GM23338 (cell line): Measurements from ENCODE around the gene CFAP299. TPM values are rescaled to one million over a fixed set of nuclear protein-coding genes. Genes with fewer than 3 reads are reported as not detected.
A peak's percentile ranks its signal among the peaks of the same experiment; 100 is the strongest.

Source experiments
- ATAC-seq: fragments of 200-7000 bp; cut with Tn5 transposase; 3 replicates; pipeline ENCODE4 v1.9.1; 2020
- DNase-seq: peaks from one replicate; pipeline ENCODE4 v3.0.0-alpha.2; 2015; ENCODE audit warnings: low spot score
- H2AFZ ChIP-seq: fragments of 200-600 bp; sonication (generic); 2 replicates; pipeline ENCODE4 v1.8.0; 2016; ENCODE audit warnings: antibody characterized with exemption, mild to moderate bottlenecking, moderate library complexity
- H3F3A ChIP-seq: fragments of 200-600 bp; sonication (generic); replicated peaks from 2 replicates; pipeline ENCODE4 v1.8.0; 2017; ENCODE audit warnings: antibody characterized with exemption, mixed run types, low read depth
- H3K27ac ChIP-seq: fragments of 200-600 bp; sonication (generic); 2 replicates; pipeline ENCODE4 v1.6.1; 2016; ENCODE audit warnings: low read depth
- H3K27me3 ChIP-seq: fragments of 200-600 bp; sonication (generic); 2 replicates; pipeline ENCODE4 v1.8.0; 2016; ENCODE audit warnings: mild to moderate bottlenecking, mixed run types, moderate library complexity; ENCODE audit not compliant: insufficient read depth
- H3K36me3 ChIP-seq: fragments of 200-600 bp; sonication (generic); 2 replicates; pipeline ENCODE4 v1.8.0; 2016; ENCODE audit warnings: mild to moderate bottlenecking; ENCODE audit not compliant: insufficient read depth
- H3K4me1 ChIP-seq: fragments of 200-600 bp; sonication (generic); 2 replicates; pipeline ENCODE4 v1.8.0; 2016; ENCODE audit warnings: mild to moderate bottlenecking, moderate library complexity; ENCODE audit not compliant: insufficient read depth
- H3K4me2 ChIP-seq: fragments of 200-600 bp; sonication (generic); 2 replicates; pipeline ENCODE4 v1.7.1; 2017; ENCODE audit warnings: mixed run types
- H3K4me3 ChIP-seq: fragments of 200-600 bp; sonication (generic); 2 replicates; pipeline ENCODE4 v1.6.1; 2016; ENCODE audit warnings: mixed run types
- H3K79me2 ChIP-seq: fragments of 200-600 bp; sonication (generic); replicated peaks from 2 replicates; pipeline ENCODE4 v1.8.0; 2017; ENCODE audit warnings: mild to moderate bottlenecking; ENCODE audit not compliant: insufficient read depth
- H3K9me2 ChIP-seq: fragments of 200-600 bp; sonication (generic); 2 replicates; pipeline ENCODE4 v1.8.0; 2017; ENCODE audit not compliant: insufficient read depth
- H4K20me1 ChIP-seq: fragments of 200-600 bp; sonication (generic); replicated peaks from 2 replicates; pipeline ENCODE4 v1.8.0; 2017; ENCODE audit warnings: mild to moderate bottlenecking; ENCODE audit not compliant: insufficient read depth
- H3K27ac Mint-ChIP-seq: 2 replicates; pipeline ENCODE4 v1.8.0; 2020; ENCODE audit warnings: inconsistent platforms, mild to moderate bottlenecking, moderate library complexity, mixed read lengths
- H3K27me3 Mint-ChIP-seq: 3 replicates; pipeline ENCODE4 v1.8.0; 2022; ENCODE audit warnings: low read depth, mild to moderate bottlenecking, moderate library complexity, mixed read lengths, inconsistent platforms; ENCODE audit not compliant: insufficient read depth, poor library complexity
- H3K36me3 Mint-ChIP-seq: 3 replicates; pipeline ENCODE4 v1.8.0; 2021; ENCODE audit warnings: low read depth, mild to moderate bottlenecking, inconsistent platforms, moderate library complexity, mixed read lengths
- H3K4me1 Mint-ChIP-seq: 3 replicates; pipeline ENCODE4 v1.8.0; 2020; ENCODE audit warnings: mild to moderate bottlenecking, inconsistent platforms, mixed read lengths
- H3K4me3 Mint-ChIP-seq: 3 replicates; pipeline ENCODE4 v1.8.0; 2021; ENCODE audit warnings: moderate library complexity, mild to moderate bottlenecking, inconsistent platforms, mixed read lengths
- H3K9me3 Mint-ChIP-seq: 3 replicates; pipeline ENCODE4 v1.8.0; 2020; ENCODE audit warnings: moderate library complexity, mild to moderate bottlenecking, inconsistent platforms, mixed read lengths
- EZH2 ChIP-seq: fragments of 200-600 bp; sonication (generic); IDR thresholded peaks from one replicate; pipeline ENCODE4 v1.8.0; 2017; ENCODE audit warnings: antibody characterized with exemption, mild to moderate bottlenecking, low read depth; ENCODE audit not compliant: unreplicated experiment
- EZH2phosphoT487 ChIP-seq: fragments of 200-600 bp; sonication (generic); IDR thresholded peaks from one replicate; pipeline ENCODE4 v1.8.1; 2018; ENCODE audit warnings: antibody characterized with exemption; ENCODE audit not compliant: unreplicated experiment
- NANOG ChIP-seq: IDR thresholded peaks from 2 replicates; pipeline ENCODE4 v1.6.1; 2016; ENCODE audit warnings: antibody characterized with exemption, borderline replicate concordance
- POLR2AphosphoS5 ChIP-seq: IDR thresholded peaks from 2 replicates; pipeline ENCODE4 v1.6.1; 2016; ENCODE audit warnings: antibody characterized with exemption, low read depth
- REST ChIP-seq: IDR thresholded peaks from one replicate; pipeline ENCODE4 v1.6.1; 2018; ENCODE audit warnings: antibody characterized with exemption; ENCODE audit not compliant: unreplicated experiment
- STAT1 ChIP-seq: IDR thresholded peaks from one replicate; pipeline ENCODE4 v1.6.1; 2016; ENCODE audit warnings: antibody characterized with exemption; ENCODE audit not compliant: unreplicated experiment
- polyA plus RNA-seq: library from polyadenylated mRNA; unstranded; fragments of >200 nt; fragmentation: Nextera tagmentation; extraction: Ambion mirVana; gene quantifications from 2 replicates; pipeline ENCODE4 v1.2.1, GENCODE V29; 2016
- total RNA-seq: library from RNA; depleted of rRNA; stranded (reverse); fragments of >200 nt; shearing (Covaris generic); gene quantifications from 2 replicates; pipeline ENCODE4 v1.2.3, GENCODE V29; 2014
- TF ChIP-seq, protein P1 (sequence below), 2 experiments: fragments of 200-600 bp in 1 of 2; sonication (generic) in 1 of 2; conservative IDR thresholded peaks; 2 replicates each; pipeline versions ENCODE4 v1.5.1 to v1.6.1; 2016 to 2017; ENCODE audit warnings: antibody characterized with exemption in 2 of 2, low read depth in 2 of 2, mild to moderate bottlenecking in 2 of 2, moderate library complexity in 1 of 2
- TF ChIP-seq, protein P2 (sequence below): IDR thresholded peaks from 2 replicates; pipeline ENCODE4 v1.6.1; 2016; ENCODE audit warnings: antibody characterized with exemption
- TF ChIP-seq, protein P3 (sequence below): fragments of 250-450 bp; sonication (Bioruptor Pico); IDR thresholded peaks from 2 replicates; pipeline ENCODE4 v1.5.0; 2020; ENCODE audit warnings: mild to moderate bottlenecking, moderate library complexity

Gene CFAP299
- total and polyA plus RNA-seq, 2 experiments from 2014 or later: not detected

- no peak overlapping the region for H3K27ac ChIP-seq
- no peak overlapping the region for H2AFZ ChIP-seq
- Mint-ChIP-seq H3K27ac (no peak overlapping the region), H3K4me1 (peaks cover 14% of the 10 kb centered on the region; the same call in 2 of the 3 replicates), H3K36me3 (no peaks in the 10 kb centered on the region), H3K4me3 (no peak overlapping the region), H3K27me3 (no peaks in the 10 kb centered on the region), H3K9me3 (no peaks in the 10 kb centered on the region)
- H3K36me3 ChIP-seq: no peaks in the 10 kb centered on the region
- ATAC-seq (no peak), DNase-seq (peak; percentile 11)
- H3F3A ChIP-seq: no peaks in the 10 kb centered on the region
- TF ChIP-seq POLR2AphosphoS5: no peak
- TF ChIP-seq, protein P1, sequence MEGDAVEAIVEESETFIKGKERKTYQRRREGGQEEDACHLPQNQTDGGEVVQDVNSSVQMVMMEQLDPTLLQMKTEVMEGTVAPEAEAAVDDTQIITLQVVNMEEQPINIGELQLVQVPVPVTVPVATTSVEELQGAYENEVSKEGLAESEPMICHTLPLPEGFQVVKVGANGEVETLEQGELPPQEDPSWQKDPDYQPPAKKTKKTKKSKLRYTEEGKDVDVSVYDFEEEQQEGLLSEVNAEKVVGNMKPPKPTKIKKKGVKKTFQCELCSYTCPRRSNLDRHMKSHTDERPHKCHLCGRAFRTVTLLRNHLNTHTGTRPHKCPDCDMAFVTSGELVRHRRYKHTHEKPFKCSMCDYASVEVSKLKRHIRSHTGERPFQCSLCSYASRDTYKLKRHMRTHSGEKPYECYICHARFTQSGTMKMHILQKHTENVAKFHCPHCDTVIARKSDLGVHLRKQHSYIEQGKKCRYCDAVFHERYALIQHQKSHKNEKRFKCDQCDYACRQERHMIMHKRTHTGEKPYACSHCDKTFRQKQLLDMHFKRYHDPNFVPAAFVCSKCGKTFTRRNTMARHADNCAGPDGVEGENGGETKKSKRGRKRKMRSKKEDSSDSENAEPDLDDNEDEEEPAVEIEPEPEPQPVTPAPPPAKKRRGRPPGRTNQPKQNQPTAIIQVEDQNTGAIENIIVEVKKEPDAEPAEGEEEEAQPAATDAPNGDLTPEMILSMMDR (conservative IDR thresholded peaks at IDR 0.05; ENCODE audit: low read depth in 2 of 2): 0 out of 4 replicates have a peak, but pooled peaks of 1 of the 2 experiments have one; percentile 0
- H3K4me3 ChIP-seq: no peak overlapping the region
- no peaks in the 10 kb centered on the region for H3K79me2 ChIP-seq
- H3K4me2 ChIP-seq: no peak overlapping the region
- H3K27me3 ChIP-seq: no peaks in the 10 kb centered on the region
- H3K9me2 ChIP-seq: no peaks in the 10 kb centered on the region
- H3K4me1 ChIP-seq: no peaks in the 10 kb centered on the region
- H4K20me1 ChIP-seq: no peaks in the 10 kb centered on the region
Observed at GRCh38 chr4:80646061-80646460, 310.5 kb downstream of the CFAP299 start.

- no peak overlapping the region for H3K4me2 ChIP-seq
- Mint-ChIP-seq H3K27ac (no peak overlapping the region), H3K9me3 (peaks cover 12% of the 10 kb centered on the region; the same call in 2 of the 3 replicates), H3K36me3 (peaks cover 6% of the 10 kb centered on the region; the same call in 2 of the 3 replicates), H3K4me1 (no peaks in the 10 kb centered on the region), H3K27me3 (peaks cover 2% of the 10 kb centered on the region), H3K4me3 (no peak overlapping the region)
- no peaks in the 10 kb centered on the region for H4K20me1 ChIP-seq
- no peaks in the 10 kb centered on the region for H3F3A ChIP-seq
- no peaks in the 10 kb centered on the region for H3K79me2 ChIP-seq
- H3K9me2 ChIP-seq: no peaks in the 10 kb centered on the region; the same call in 1 of the 2 replicates
- H3K27me3 ChIP-seq: no peaks in the 10 kb centered on the region
- ATAC-seq (no peak), DNase-seq (no peak)
- no peaks in the 10 kb centered on the region; the same call in 1 of the 2 replicates for H3K36me3 ChIP-seq
- H3K4me3 ChIP-seq: no peak overlapping the region
- no peak overlapping the region for H2AFZ ChIP-seq
- H3K27ac ChIP-seq: no peak overlapping the region
- no peaks in the 10 kb centered on the region for H3K4me1 ChIP-seq
- TF ChIP-seq REST: no peak
- no peak for TF ChIP-seq POLR2AphosphoS5
- TF ChIP-seq EZH2: no peak
- TF ChIP-seq, protein P2, sequence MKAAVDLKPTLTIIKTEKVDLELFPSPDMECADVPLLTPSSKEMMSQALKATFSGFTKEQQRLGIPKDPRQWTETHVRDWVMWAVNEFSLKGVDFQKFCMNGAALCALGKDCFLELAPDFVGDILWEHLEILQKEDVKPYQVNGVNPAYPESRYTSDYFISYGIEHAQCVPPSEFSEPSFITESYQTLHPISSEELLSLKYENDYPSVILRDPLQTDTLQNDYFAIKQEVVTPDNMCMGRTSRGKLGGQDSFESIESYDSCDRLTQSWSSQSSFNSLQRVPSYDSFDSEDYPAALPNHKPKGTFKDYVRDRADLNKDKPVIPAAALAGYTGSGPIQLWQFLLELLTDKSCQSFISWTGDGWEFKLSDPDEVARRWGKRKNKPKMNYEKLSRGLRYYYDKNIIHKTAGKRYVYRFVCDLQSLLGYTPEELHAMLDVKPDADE: no peak
- no peak for TF ChIP-seq NANOG
- TF ChIP-seq STAT1: no peak
- no peak for TF ChIP-seq EZH2phosphoT487
- TF ChIP-seq, protein P3, sequence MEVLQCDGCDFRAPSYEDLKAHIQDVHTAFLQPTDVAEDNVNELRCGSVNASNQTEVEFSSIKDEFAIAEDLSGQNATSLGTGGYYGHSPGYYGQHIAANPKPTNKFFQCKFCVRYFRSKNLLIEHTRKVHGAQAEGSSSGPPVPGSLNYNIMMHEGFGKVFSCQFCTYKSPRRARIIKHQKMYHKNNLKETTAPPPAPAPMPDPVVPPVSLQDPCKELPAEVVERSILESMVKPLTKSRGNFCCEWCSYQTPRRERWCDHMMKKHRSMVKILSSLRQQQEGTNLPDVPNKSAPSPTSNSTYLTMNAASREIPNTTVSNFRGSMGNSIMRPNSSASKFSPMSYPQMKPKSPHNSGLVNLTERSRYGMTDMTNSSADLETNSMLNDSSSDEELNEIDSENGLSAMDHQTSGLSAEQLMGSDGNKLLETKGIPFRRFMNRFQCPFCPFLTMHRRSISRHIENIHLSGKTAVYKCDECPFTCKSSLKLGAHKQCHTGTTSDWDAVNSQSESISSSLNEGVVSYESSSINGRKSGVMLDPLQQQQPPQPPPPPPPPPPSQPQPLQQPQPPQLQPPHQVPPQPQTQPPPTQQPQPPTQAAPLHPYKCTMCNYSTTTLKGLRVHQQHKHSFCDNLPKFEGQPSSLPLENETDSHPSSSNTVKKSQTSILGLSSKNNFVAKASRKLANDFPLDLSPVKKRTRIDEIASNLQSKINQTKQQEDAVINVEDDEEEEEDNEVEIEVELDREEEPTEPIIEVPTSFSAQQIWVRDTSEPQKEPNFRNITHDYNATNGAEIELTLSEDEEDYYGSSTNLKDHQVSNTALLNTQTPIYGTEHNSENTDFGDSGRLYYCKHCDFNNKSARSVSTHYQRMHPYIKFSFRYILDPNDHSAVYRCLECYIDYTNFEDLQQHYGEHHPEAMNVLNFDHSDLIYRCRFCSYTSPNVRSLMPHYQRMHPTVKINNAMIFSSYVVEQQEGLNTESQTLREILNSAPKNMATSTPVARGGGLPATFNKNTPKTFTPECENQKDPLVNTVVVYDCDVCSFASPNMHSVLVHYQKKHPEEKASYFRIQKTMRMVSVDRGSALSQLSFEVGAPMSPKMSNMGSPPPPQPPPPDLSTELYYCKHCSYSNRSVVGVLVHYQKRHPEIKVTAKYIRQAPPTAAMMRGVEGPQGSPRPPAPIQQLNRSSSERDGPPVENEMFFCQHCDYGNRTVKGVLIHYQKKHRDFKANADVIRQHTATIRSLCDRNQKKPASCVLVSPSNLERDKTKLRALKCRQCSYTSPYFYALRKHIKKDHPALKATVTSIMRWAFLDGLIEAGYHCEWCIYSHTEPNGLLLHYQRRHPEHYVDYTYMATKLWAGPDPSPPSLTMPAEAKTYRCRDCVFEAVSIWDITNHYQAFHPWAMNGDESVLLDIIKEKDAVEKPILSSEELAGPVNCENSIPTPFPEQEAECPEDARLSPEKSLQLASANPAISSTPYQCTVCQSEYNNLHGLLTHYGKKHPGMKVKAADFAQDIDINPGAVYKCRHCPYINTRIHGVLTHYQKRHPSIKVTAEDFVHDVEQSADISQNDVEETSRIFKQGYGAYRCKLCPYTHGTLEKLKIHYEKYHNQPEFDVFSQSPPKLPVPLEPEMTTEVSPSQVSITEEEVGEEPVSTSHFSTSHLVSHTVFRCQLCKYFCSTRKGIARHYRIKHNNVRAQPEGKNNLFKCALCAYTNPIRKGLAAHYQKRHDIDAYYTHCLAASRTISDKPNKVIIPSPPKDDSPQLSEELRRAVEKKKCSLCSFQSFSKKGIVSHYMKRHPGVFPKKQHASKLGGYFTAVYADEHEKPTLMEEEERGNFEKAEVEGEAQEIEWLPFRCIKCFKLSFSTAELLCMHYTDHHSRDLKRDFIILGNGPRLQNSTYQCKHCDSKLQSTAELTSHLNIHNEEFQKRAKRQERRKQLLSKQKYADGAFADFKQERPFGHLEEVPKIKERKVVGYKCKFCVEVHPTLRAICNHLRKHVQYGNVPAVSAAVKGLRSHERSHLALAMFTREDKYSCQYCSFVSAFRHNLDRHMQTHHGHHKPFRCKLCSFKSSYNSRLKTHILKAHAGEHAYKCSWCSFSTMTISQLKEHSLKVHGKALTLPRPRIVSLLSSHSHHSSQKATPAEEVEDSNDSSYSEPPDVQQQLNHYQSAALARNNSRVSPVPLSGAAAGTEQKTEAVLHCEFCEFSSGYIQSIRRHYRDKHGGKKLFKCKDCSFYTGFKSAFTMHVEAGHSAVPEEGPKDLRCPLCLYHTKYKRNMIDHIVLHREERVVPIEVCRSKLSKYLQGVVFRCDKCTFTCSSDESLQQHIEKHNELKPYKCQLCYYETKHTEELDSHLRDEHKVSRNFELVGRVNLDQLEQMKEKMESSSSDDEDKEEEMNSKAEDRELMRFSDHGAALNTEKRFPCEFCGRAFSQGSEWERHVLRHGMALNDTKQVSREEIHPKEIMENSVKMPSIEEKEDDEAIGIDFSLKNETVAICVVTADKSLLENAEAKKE: no peak
Observed at GRCh38 chr4:80655662-80656061, 320.1 kb downstream of the CFAP299 start.
